ENCODE measurements around the gene TOR3A. TPM values are rescaled to one million over a fixed set of nuclear protein-coding genes. Genes with fewer than 3 reads are reported as not detected.
A peak's percentile ranks its signal among the peaks of the same experiment; 100 is the strongest.

TOR3A gene
- total RNA-seq, 1 donor from 2014 or later, result 25.1 TPM

DNA sequence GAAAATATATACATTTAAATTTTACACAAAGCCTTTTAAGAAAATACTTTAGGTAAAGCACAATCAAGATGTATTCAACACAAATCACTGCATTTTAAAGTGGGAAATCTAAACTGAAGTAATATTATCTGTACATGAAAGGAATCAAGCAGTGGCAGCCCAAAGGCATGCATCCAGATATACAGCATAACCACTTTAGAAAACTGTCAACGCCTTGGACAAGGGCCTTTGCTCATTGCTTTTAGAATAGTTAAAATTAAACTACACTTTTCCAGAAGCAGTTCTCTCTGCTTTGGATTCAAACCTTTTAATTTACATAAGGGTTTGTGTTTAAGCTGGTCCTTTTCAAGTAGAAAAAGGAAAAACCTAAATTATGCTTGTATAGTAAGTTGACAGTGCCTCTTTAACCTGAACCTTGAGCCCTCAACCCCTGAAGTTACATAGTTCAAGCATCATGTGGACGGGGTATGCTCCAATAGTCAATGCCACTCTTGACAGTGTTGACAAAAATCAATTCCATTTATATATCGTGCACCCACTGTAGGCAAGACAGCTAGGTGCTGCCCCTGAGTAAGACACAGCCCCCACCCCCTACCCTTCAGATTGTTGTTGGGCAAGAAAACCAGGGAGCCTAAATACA is 22.9 kb downstream of the TOR3A start:
- no peak overlapping the region for H3K4me3 Mint-ChIP-seq
- H3K9me3 Mint-ChIP-seq, result no peaks in the 10 kb centered on the region
- H3K4me1 Mint-ChIP-seq, result peaks cover 13% of the 10 kb centered on the region
- H3K36me3 Mint-ChIP-seq (ENCODE audit: low read depth), result peaks cover 14% of the 10 kb centered on the region
- TF ChIP-seq CTCF (conservative IDR thresholded peaks at IDR 0.05), result no peak
- H3K27me3 Mint-ChIP-seq (ENCODE audit: low read depth), result no peaks in the 10 kb centered on the region
- H3K27ac Mint-ChIP-seq (ENCODE audit: unreplicated experiment), result no peak overlapping the region
- DNase-seq (ENCODE audit: low read depth, low spot score), result no peak

DNA sequence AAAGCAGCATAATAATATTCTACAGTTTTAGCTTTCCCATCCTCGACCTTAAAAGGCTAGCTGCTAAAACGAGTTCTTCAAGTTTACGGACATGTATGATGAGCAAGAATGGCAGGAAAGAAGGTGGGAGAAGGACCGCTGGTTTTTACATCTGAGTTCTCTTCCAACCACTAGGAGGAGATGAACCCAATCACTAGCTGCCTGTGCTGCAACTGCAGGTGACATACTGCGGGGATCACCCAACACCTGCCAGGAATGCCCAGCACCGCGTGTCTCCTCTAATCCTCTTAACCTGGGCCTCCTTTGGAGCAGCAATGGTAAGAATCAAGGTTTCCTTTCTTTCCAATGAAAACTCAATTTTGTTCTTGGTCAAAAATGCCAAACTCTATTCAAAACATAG is 23.5 kb downstream of the TOR3A start:
- Mint-ChIP-seq H3K27ac (ENCODE audit: unreplicated experiment) (no peak overlapping the region), H3K4me1 (peaks cover 8% of the 10 kb centered on the region), H3K4me3 (no peak overlapping the region), H3K27me3 (ENCODE audit: low read depth) (no peaks in the 10 kb centered on the region), H3K36me3 (ENCODE audit: low read depth) (peaks cover 18% of the 10 kb centered on the region), H3K9me3 (no peaks in the 10 kb centered on the region)
- no peak for DNase-seq (ENCODE audit: low read depth, low spot score)
- TF ChIP-seq CTCF (conservative IDR thresholded peaks at IDR 0.05), result peak; percentile 67

- Mint-ChIP-seq H3K27ac (ENCODE audit: unreplicated experiment) (no peak overlapping the region), H3K36me3 (ENCODE audit: low read depth) (peaks cover 16% of the 10 kb centered on the region), H3K4me1 (peaks cover 6% of the 10 kb centered on the region), H3K9me3 (no peaks in the 10 kb centered on the region), H3K4me3 (no peak overlapping the region), H3K27me3 (ENCODE audit: low read depth) (no peaks in the 10 kb centered on the region)
- no peak for DNase-seq (ENCODE audit: low read depth, low spot score)
- TF ChIP-seq CTCF (conservative IDR thresholded peaks at IDR 0.05), result no peak
Measured at GRCh38 chr1:179107706-179108629, 26.1 kb downstream of the TOR3A start.

DNA sequence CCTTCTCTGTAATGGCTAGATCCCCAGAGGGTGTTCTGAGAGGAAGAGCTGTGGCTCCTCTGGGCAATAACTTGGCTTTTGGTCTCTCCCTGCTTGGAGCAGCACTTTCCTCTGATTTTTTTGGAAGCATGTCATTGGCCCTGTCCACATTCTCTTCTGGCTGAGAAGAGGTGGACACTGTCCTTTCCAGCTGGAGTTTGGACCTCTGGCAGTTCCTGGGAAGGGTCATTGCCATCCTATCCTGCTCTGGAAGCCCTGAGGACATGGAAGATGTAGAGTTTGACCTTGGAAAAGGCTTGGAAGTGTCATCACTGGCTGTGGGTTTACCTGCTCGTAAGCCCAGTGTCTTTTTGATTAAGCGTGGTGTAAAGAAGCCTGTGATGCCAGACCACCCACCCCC is 26.8 kb downstream of the TOR3A start:
- Mint-ChIP-seq H3K27ac (ENCODE audit: unreplicated experiment) (no peak overlapping the region), H3K27me3 (ENCODE audit: low read depth) (no peaks in the 10 kb centered on the region), H3K36me3 (ENCODE audit: low read depth) (peaks cover 16% of the 10 kb centered on the region), H3K9me3 (no peaks in the 10 kb centered on the region), H3K4me3 (no peak overlapping the region), H3K4me1 (peaks cover 3% of the 10 kb centered on the region)
- DNase-seq (ENCODE audit: low read depth, low spot score), result no peak
- no peak for TF ChIP-seq CTCF (conservative IDR thresholded peaks at IDR 0.05)

DNA sequence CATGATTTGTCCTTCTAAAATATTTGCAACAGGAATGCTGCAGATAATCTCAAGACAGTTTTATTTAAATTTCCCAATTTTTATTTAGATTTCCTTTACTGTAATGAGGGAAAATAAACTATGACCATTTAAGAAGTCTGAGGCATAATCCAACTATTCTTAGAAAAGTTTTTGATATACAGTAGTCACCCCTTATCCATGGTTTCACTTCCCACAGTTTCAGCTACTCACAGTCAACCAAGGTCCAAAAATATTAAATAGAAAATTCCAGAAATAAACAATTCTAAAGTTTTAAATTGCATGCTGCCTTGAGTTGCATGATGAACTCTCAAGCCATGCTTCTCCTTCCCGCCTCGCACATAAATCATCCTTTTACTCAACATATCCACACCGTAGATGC is 33.3 kb downstream of the TOR3A start:
- H3K27me3 Mint-ChIP-seq (ENCODE audit: low read depth), result no peaks in the 10 kb centered on the region
- H3K9me3 Mint-ChIP-seq, result no peaks in the 10 kb centered on the region
- H3K4me3 Mint-ChIP-seq, result no peak overlapping the region
- no peak overlapping the region for H3K27ac Mint-ChIP-seq (ENCODE audit: unreplicated experiment)
- no peaks in the 10 kb centered on the region for H3K4me1 Mint-ChIP-seq
- DNase-seq (ENCODE audit: low read depth, low spot score), result no peak
- peaks cover 17% of the 10 kb centered on the region for H3K36me3 Mint-ChIP-seq (ENCODE audit: low read depth)
- TF ChIP-seq CTCF (conservative IDR thresholded peaks at IDR 0.05), result no peak

All from neural crest cell (in vitro differentiated cells).